IPS DF 6.9 (cell line): ENCODE results near the gene RGPD3.
"Not testable (repeated sequence)": the region's sequence is repeated elsewhere in the genome, so short reads cannot be mapped to it uniquely, and the experiment has no call there.

ENCODE experiments used
- DNase-seq: peaks from one replicate; pipeline ENCODE4 v3.0.0-alpha.2; 2013; ENCODE audit warnings: low read depth, low spot score
- H3K27ac ChIP-seq: one replicate; pipeline ENCODE4 v1.5.1; 2013; ENCODE audit warnings: low read length, control low read depth
- H3K27me3 ChIP-seq: 2 replicates; pipeline ENCODE4 v1.6.1; 2013; ENCODE audit warnings: mild to moderate bottlenecking, low read length; ENCODE audit not compliant: control insufficient read depth, insufficient read depth
- H3K36me3 ChIP-seq: 2 replicates; pipeline ENCODE4 v1.6.1; 2013; ENCODE audit warnings: low read length; ENCODE audit not compliant: control insufficient read depth, insufficient read depth
- H3K4me1 ChIP-seq: 2 replicates; pipeline ENCODE4 v1.6.1; 2013; ENCODE audit warnings: low read length; ENCODE audit not compliant: control insufficient read depth, insufficient read depth
- H3K4me3 ChIP-seq: 2 replicates; pipeline ENCODE4 v1.5.1; 2013; ENCODE audit warnings: mild to moderate bottlenecking, low read length
- H3K9me3 ChIP-seq: 2 replicates; pipeline ENCODE4 v1.6.1; 2013; ENCODE audit warnings: low read length, inconsistent platforms; ENCODE audit not compliant: control insufficient read depth, insufficient read depth
- WGBS: extraction: QIAGEN DNeasy Blood & Tissue Kit; methylation state at CpG from one replicate; pipeline ENCODE4 v1.1.7; 2013; ENCODE audit warnings: mixed read lengths, missing lambda C conversion rate; ENCODE audit not compliant: insufficient read length, insufficient coverage; 5-methylcytosine and 5-hydroxymethylcytosine counted together

RGPD3 gene

GRCh38 chr2:106369182-106369581 lies 99.0 kb downstream of the RGPD3 start:
- not testable (repeated sequence) for H3K4me1 ChIP-seq, H3K27ac ChIP-seq, H3K9me3 ChIP-seq, DNase-seq, H3K36me3 ChIP-seq, H3K27me3 ChIP-seq, H3K4me3 ChIP-seq
- no CpG with 5 or more reads among the region's 3 CpGs for WGBS

- Histone ChIP-seq H3K9me3 (no peaks in the 10 kb centered on the region), H3K4me1 (no peaks in the 10 kb centered on the region), H3K4me3 (no peak overlapping the region), H3K27ac (no peak overlapping the region), H3K27me3 (no peaks in the 10 kb centered on the region), H3K36me3 (no peaks in the 10 kb centered on the region)
- DNase-seq: no peak
- no CpG with 5 or more reads among the region's 12 CpGs for WGBS
These were observed 101.9 kb downstream of the RGPD3 start for GRCh38 chr2:106366204-106366885.

- WGBS: no CpG with 5 or more reads among the region's 2 CpGs
- DNase-seq: no peak
- H3K27ac ChIP-seq: no peak overlapping the region
- no peaks in the 10 kb centered on the region for H3K4me1 ChIP-seq
- H3K4me3 ChIP-seq: no peak overlapping the region
- H3K27me3 ChIP-seq: no peaks in the 10 kb centered on the region
- H3K9me3 ChIP-seq: no peaks in the 10 kb centered on the region
- no peaks in the 10 kb centered on the region for H3K36me3 ChIP-seq
These were observed 104.4 kb downstream of the RGPD3 start for GRCh38 chr2:106363791-106364190.

- WGBS: no CpG with 5 or more reads among the region's 1 CpG
- no peaks in the 10 kb centered on the region for H3K27me3 ChIP-seq
These were observed 105.4 kb downstream of the RGPD3 start for GRCh38 chr2:106362789-106363188.

GRCh38 chr2:106359512-106359911 lies 108.7 kb downstream of the RGPD3 start:
- H3K27me3 ChIP-seq: no peaks in the 10 kb centered on the region
- no peak overlapping the region for H3K27ac ChIP-seq
- no CpG with 5 or more reads among the region's 7 CpGs for WGBS
- H3K4me1 ChIP-seq: no peaks in the 10 kb centered on the region
- no peak overlapping the region for H3K4me3 ChIP-seq
- no peaks in the 10 kb centered on the region for H3K36me3 ChIP-seq
- no peaks in the 10 kb centered on the region for H3K9me3 ChIP-seq
- no peak for DNase-seq

More at GRCh38 chr2:106362789-106363188, 105.4 kb downstream of the RGPD3 start:
- Histone ChIP-seq H3K27ac (no peak overlapping the region), H3K4me3 (no peak overlapping the region), H3K36me3 (no peaks in the 10 kb centered on the region), H3K9me3 (no peaks in the 10 kb centered on the region), H3K4me1 (no peaks in the 10 kb centered on the region)
- DNase-seq: no peak

GRCh38 chr2:106358521-106358920 lies 109.7 kb downstream of the RGPD3 start:
- no peaks in the 10 kb centered on the region for H3K27me3 ChIP-seq
- H3K4me3 ChIP-seq: no peak overlapping the region
- H3K9me3 ChIP-seq: no peaks in the 10 kb centered on the region
- no peaks in the 10 kb centered on the region for H3K36me3 ChIP-seq
- no peaks in the 10 kb centered on the region for H3K4me1 ChIP-seq
- no peak for DNase-seq
- H3K27ac ChIP-seq: no peak overlapping the region
- WGBS: no CpG with 5 or more reads among the region's 6 CpGs

GRCh38 chr2:106358081-106358480 lies 110.1 kb downstream of the RGPD3 start:
- no CpG with 5 or more reads among the region's 5 CpGs for WGBS
- Histone ChIP-seq H3K27ac (no peak overlapping the region), H3K4me3 (no peak overlapping the region), H3K36me3 (no peaks in the 10 kb centered on the region), H3K4me1 (no peaks in the 10 kb centered on the region), H3K9me3 (no peaks in the 10 kb centered on the region), H3K27me3 (no peaks in the 10 kb centered on the region)
- no peak for DNase-seq

- Histone ChIP-seq H3K27ac (no peak overlapping the region), H3K27me3 (no peaks in the 10 kb centered on the region), H3K4me3 (no peak overlapping the region), H3K9me3 (no peaks in the 10 kb centered on the region), H3K4me1 (no peaks in the 10 kb centered on the region), H3K36me3 (no peaks in the 10 kb centered on the region)
- no CpG with 5 or more reads among the region's 2 CpGs for WGBS
- DNase-seq: no peak
These were observed 111.9 kb downstream of the RGPD3 start for GRCh38 chr2:106356291-106356690.

GRCh38 chr2:106353676-106354075 lies 114.5 kb downstream of the RGPD3 start:
- no peaks in the 10 kb centered on the region for H3K4me1 ChIP-seq
- DNase-seq: no peak
- H3K27me3 ChIP-seq: no peaks in the 10 kb centered on the region
- H3K9me3 ChIP-seq: no peaks in the 10 kb centered on the region
- no peaks in the 10 kb centered on the region for H3K36me3 ChIP-seq
- H3K4me3 ChIP-seq: no peak overlapping the region
- no CpG with 5 or more reads among the region's 5 CpGs for WGBS
- H3K27ac ChIP-seq: no peak overlapping the region

GRCh38 chr2:106350980-106351379 lies 117.2 kb downstream of the RGPD3 start:
- no peak overlapping the region for H3K27ac ChIP-seq
- WGBS: no CpG with 5 or more reads among the region's 2 CpGs
- H3K4me3 ChIP-seq: no peak overlapping the region
- no peak for DNase-seq
- no peaks in the 10 kb centered on the region for H3K4me1 ChIP-seq
- H3K27me3 ChIP-seq: no peaks in the 10 kb centered on the region
- no peaks in the 10 kb centered on the region for H3K36me3 ChIP-seq
- no peaks in the 10 kb centered on the region for H3K9me3 ChIP-seq

- Histone ChIP-seq H3K27ac (no peak overlapping the region), H3K4me3 (no peak overlapping the region), H3K9me3 (no peaks in the 10 kb centered on the region), H3K36me3 (no peaks in the 10 kb centered on the region), H3K27me3 (no peaks in the 10 kb centered on the region), H3K4me1 (no peaks in the 10 kb centered on the region)
- no peak for DNase-seq
- WGBS: no CpG with 5 or more reads among the region's 12 CpGs
These were observed 123.9 kb downstream of the RGPD3 start for GRCh38 chr2:106344302-106344701.
